ENCODE data around the gene RSRC1. TPM values are rescaled to one million over a fixed set of nuclear protein-coding genes. Genes with fewer than 3 reads are reported as not detected.

The RSRC1 gene
- total RNA-seq, 1 experiment from 2014 or later: 60.3 TPM

GRCh38 chr3:158590223-158590622 lies 480.3 kb downstream of the RSRC1 start:
- no peak overlapping the region for H2AFZ ChIP-seq
- H3K27me3 ChIP-seq (ENCODE audit: insufficient read depth, low read depth): no peaks in the 10 kb centered on the region
- H3K9me3 ChIP-seq (ENCODE audit: insufficient read depth, low read depth): no peaks in the 10 kb centered on the region
- H3F3A ChIP-seq (ENCODE audit: insufficient read depth, low read depth): no peaks in the 10 kb centered on the region
- H3K79me2 ChIP-seq (ENCODE audit: low read depth): no peaks in the 10 kb centered on the region
- DNase-seq: no peak
- CTCF ChIA-PET: no interaction called here
- no peaks in the 10 kb centered on the region for H3K36me3 ChIP-seq (ENCODE audit: low read depth)
- H3K9me2 ChIP-seq (ENCODE audit: insufficient read depth): no peaks in the 10 kb centered on the region
- H3K27ac ChIP-seq: no peak overlapping the region
- POLR2A ChIA-PET (ENCODE audit: unreplicated experiment): no interaction called here
- H3K4me1 ChIP-seq (replicated peaks; ENCODE audit: insufficient read depth): no peaks in the 10 kb centered on the region
- no peaks in the 10 kb centered on the region for H4K20me1 ChIP-seq (ENCODE audit: insufficient read depth)
- H3K4me3 ChIP-seq: no peak overlapping the region
- TF ChIP-seq EZH2 (IDR thresholded peaks at IDR 0.05; ENCODE audit: low read depth) (no peak), CTCF (conservative IDR thresholded peaks at IDR 0.05) (no peak)
- no TSS peak for BruUV-seq (replicated peaks)
- no peak overlapping the region for H3K4me2 ChIP-seq
- intact Hi-C loops (cut with micrococcal nuclease; ENCODE audit: unreplicated experiment): no loop called here

Other genes starting within 250 kb of the RSRC1 start
- gene SHOX2, start 3.7 kb upstream of the RSRC1 start, total RNA-seq (2021): 0.95 and 1.0 TPM in 2 replicates

All from PC-9 (cell line).